Loucy (cell line): ENCODE data around the gene LTBP2.

ENCODE experiments used
- H2AFZ ChIP-seq: fragments of 200-600 bp; sonication (generic); 2 replicates; pipeline ENCODE4 v1.6.0; 2016; ENCODE audit warnings: antibody characterized with exemption, mild to moderate bottlenecking, low read length, moderate library complexity
- H3F3A ChIP-seq: fragments of 200-600 bp; 2 replicates; pipeline ENCODE4 v1.6.0; 2016; ENCODE audit warnings: antibody characterized with exemption, low read depth, mild to moderate bottlenecking
- H3K27me3 ChIP-seq: fragments of 200-600 bp; sonication (generic); 2 replicates; pipeline ENCODE4 v1.6.1; 2014; ENCODE audit warnings: low read length, mild to moderate bottlenecking; ENCODE audit not compliant: insufficient read depth, poor library complexity, severe bottlenecking
- H3K36me3 ChIP-seq: fragments of 200-600 bp; sonication (generic); 2 replicates; pipeline ENCODE4 v1.6.1; 2016; ENCODE audit warnings: low read length; ENCODE audit not compliant: insufficient read depth
- H3K4me1 ChIP-seq: fragments of 200-600 bp; sonication (generic); 2 replicates; pipeline ENCODE4 v1.5.1; 2014; ENCODE audit warnings: low read length, mild to moderate bottlenecking; ENCODE audit not compliant: insufficient read depth, poor library complexity, severe bottlenecking
- H3K4me2 ChIP-seq: fragments of 200-600 bp; sonication (generic); 2 replicates; pipeline ENCODE4 v1.6.0; 2014; ENCODE audit warnings: antibody characterized with exemption, low read length, low read depth, mild to moderate bottlenecking; ENCODE audit not compliant: poor library complexity, severe bottlenecking
- H3K4me3 ChIP-seq: fragments of 200-600 bp; sonication (generic); 2 replicates; pipeline ENCODE4 v1.5.1; 2014; ENCODE audit warnings: low read length, mild to moderate bottlenecking, mixed read lengths; ENCODE audit not compliant: poor library complexity, severe bottlenecking
- H3K79me2 ChIP-seq: fragments of 200-600 bp; sonication (generic); 2 replicates; pipeline ENCODE4 v1.6.1; 2014; ENCODE audit warnings: low read length; ENCODE audit not compliant: insufficient read depth
- H3K9ac ChIP-seq: fragments of 200-600 bp; sonication (generic); 2 replicates; pipeline ENCODE4 v1.6.0; 2014; ENCODE audit warnings: mild to moderate bottlenecking, low read depth, low read length, moderate library complexity; ENCODE audit not compliant: poor library complexity, severe bottlenecking
- H3K9me2 ChIP-seq: fragments of 200-600 bp; sonication (generic); replicated peaks from 2 replicates; pipeline ENCODE4 v1.6.1; 2016; ENCODE audit warnings: low read depth, low read length, mixed read lengths
- H3K9me3 ChIP-seq: fragments of 200-600 bp; sonication (generic); 2 replicates; pipeline ENCODE4 v1.6.1; 2014; ENCODE audit warnings: mild to moderate bottlenecking, antibody characterized with exemption, low read length, low read depth; ENCODE audit not compliant: insufficient read depth
- H4K20me1 ChIP-seq: fragments of 200-600 bp; sonication (generic); 2 replicates; pipeline ENCODE4 v1.6.0; 2014; ENCODE audit warnings: antibody characterized with exemption, low read length, mild to moderate bottlenecking; ENCODE audit not compliant: insufficient read depth, poor library complexity, severe bottlenecking
- EZH2phosphoT487 ChIP-seq: fragments of 200-600 bp; IDR thresholded peaks from 2 replicates; pipeline ENCODE4 v1.6.1; 2018; ENCODE audit warnings: antibody characterized with exemption, mild to moderate bottlenecking, moderate library complexity, borderline replicate concordance
- TF ChIP-seq, protein P1 (sequence below): fragments of 200-600 bp; sonication (generic); conservative IDR thresholded peaks from 2 replicates; pipeline ENCODE4 v1.5.1; 2014; ENCODE audit warnings: mild to moderate bottlenecking, antibody characterized with exemption, low read length

LTBP2 gene

DNA sequence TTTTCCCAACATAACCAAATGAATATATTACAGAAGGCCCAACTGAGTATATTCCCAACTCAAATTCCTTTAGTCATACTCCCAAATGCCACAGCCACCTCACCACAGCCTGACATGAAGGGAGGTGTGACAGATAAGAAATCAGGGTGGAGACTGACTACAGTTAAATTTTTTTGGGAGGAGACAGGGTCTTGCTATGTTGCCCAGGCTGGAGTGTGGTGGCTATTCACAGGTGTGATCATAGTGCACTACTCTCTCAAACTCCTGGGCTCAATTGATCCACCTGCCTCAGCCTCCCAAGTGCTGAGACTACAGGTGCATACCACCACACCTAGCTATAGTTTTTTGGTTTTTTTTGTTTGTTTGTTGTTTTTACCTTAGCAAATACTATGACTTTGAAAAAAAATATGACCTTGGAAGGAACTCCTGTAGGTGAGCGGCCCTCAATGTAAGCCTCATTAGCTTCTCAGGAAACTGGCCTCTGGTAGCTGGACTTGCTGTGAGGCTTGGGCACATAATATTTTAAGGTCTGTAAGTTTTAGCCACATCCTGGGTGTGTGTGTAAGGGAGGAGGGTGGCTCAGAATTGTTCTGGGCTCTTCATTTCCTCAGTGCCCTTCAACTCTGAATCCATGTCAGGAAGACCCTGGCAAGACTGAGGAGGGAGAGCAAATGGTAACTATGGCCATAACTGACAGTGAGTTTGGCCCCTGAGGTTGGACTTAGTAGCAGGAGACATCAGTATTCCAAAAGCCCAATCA is 39.1 kb upstream of the LTBP2 start:
- Histone ChIP-seq H3K9me2 (no peaks in the 10 kb centered on the region), H3K79me2 (no peaks in the 10 kb centered on the region), H2AFZ (no peak overlapping the region), H3K9me3 (no peaks in the 10 kb centered on the region), H3K27me3 (no peaks in the 10 kb centered on the region), H3K4me3 (no peak overlapping the region), H3K4me2 (no peak overlapping the region), H4K20me1 (no peaks in the 10 kb centered on the region), H3K9ac (no peak overlapping the region), H3K4me1 (no peaks in the 10 kb centered on the region), H3F3A (no peaks in the 10 kb centered on the region), H3K36me3 (no peaks in the 10 kb centered on the region)
- TF ChIP-seq EZH2phosphoT487 = no peak
- TF ChIP-seq, protein P1, sequence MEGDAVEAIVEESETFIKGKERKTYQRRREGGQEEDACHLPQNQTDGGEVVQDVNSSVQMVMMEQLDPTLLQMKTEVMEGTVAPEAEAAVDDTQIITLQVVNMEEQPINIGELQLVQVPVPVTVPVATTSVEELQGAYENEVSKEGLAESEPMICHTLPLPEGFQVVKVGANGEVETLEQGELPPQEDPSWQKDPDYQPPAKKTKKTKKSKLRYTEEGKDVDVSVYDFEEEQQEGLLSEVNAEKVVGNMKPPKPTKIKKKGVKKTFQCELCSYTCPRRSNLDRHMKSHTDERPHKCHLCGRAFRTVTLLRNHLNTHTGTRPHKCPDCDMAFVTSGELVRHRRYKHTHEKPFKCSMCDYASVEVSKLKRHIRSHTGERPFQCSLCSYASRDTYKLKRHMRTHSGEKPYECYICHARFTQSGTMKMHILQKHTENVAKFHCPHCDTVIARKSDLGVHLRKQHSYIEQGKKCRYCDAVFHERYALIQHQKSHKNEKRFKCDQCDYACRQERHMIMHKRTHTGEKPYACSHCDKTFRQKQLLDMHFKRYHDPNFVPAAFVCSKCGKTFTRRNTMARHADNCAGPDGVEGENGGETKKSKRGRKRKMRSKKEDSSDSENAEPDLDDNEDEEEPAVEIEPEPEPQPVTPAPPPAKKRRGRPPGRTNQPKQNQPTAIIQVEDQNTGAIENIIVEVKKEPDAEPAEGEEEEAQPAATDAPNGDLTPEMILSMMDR = no peak

DNA sequence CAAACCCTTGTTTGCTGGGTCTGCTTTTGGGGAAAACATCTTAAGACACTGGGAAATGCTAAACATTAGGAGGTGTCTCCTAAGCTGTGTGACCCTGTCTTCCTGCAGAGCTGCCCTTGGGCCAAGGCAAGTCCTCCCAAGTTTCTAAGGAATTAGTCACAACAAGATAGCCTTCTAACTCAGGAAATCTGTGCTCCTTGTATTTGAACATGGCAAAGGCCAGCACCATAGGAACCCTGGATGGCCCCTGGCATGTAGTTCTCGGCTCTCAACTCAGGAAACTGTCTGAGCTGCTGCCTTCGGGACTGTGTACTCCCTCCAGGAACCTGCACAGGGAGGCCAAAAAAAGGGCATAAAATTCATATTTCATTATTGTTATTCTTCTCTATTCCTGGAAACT is 37.6 kb upstream of the LTBP2 start:
- Histone ChIP-seq H2AFZ (no peak overlapping the region), H3K4me3 (no peak overlapping the region), H3K27me3 (no peaks in the 10 kb centered on the region), H3K79me2 (no peaks in the 10 kb centered on the region), H3F3A (no peaks in the 10 kb centered on the region), H4K20me1 (no peaks in the 10 kb centered on the region), H3K4me2 (no peak overlapping the region), H3K4me1 (no peaks in the 10 kb centered on the region), H3K9me2 (no peaks in the 10 kb centered on the region), H3K9me3 (no peaks in the 10 kb centered on the region), H3K9ac (no peak overlapping the region), H3K36me3 (no peaks in the 10 kb centered on the region)
- no peak for TF ChIP-seq EZH2phosphoT487
- TF ChIP-seq, protein P1 = no peak

DNA sequence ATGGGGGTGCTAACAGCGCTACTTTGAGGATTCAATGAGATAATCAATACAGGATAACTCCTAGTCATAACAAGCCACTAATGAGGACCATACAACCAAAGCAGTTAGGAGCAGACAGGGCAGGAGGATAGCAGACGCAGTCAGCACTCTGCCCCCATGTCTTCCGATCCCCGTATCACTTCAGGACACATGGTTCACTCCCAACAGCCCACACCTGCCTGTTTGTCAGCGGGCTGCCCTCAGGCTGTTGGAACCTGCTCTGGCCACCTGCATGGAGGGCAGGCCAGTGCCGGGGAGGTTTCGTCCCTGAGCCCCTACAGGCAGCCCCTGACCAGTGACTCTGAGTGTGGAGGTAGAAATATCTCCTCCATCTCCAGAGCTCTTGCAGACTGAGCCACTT is 37.1 kb upstream of the LTBP2 start:
- Histone ChIP-seq H3F3A (no peaks in the 10 kb centered on the region), H3K4me2 (no peak overlapping the region), H3K9me2 (no peaks in the 10 kb centered on the region), H2AFZ (no peak overlapping the region), H3K9ac (no peak overlapping the region), H3K9me3 (no peaks in the 10 kb centered on the region), H3K4me3 (no peak overlapping the region), H3K27me3 (no peaks in the 10 kb centered on the region), H4K20me1 (no peaks in the 10 kb centered on the region), H3K79me2 (no peaks in the 10 kb centered on the region), H3K36me3 (no peaks in the 10 kb centered on the region), H3K4me1 (no peaks in the 10 kb centered on the region)
- TF ChIP-seq, protein P1 = no peak
- no peak for TF ChIP-seq EZH2phosphoT487
